Thymus (tissue), 11 donors: ENCODE results near the gene GOLGA5. TPM values are rescaled to one million over a fixed set of nuclear protein-coding genes. Genes with fewer than 3 reads are reported as not detected.
"Not testable (repeated sequence)": the region's sequence is repeated elsewhere in the genome, so short reads cannot be mapped to it uniquely, and the experiment has no call there.

ENCODE experiments used
- DNase-seq, 9 donors: peaks; one replicate each; pipeline ENCODE4 v3.0.0-alpha.2; 2013; ENCODE audit warnings: low spot score in 9 of 9, low read depth in 6 of 9, missing footprints in 1 of 9
- H3K27ac ChIP-seq, 2 donors: one replicate each; pipeline ENCODE4 v1.5.1; 2013; ENCODE audit warnings: control low read depth in 1 of 2, low read depth in 1 of 2, low read length in 1 of 2, mild to moderate bottlenecking in 1 of 2, moderate library complexity in 1 of 2
- H3K27me3 ChIP-seq, 2 donors: one replicate each; pipeline ENCODE4 v1.5.1; 2013; ENCODE audit warnings: low read length in 1 of 2; ENCODE audit not compliant: control insufficient read depth in 2 of 2, insufficient read depth in 1 of 2
- H3K36me3 ChIP-seq, 2 donors: one replicate each; pipeline ENCODE4 v1.5.1; 2013; ENCODE audit warnings: low read length in 1 of 2, mild to moderate bottlenecking in 1 of 2, moderate library complexity in 1 of 2; ENCODE audit not compliant: control insufficient read depth in 2 of 2, insufficient read depth in 2 of 2
- H3K4me1 ChIP-seq, 2 donors: one replicate each; pipeline ENCODE4 v1.5.1; 2013; ENCODE audit warnings: low read length in 2 of 2; ENCODE audit not compliant: control insufficient read depth in 2 of 2, insufficient read depth in 2 of 2
- H3K4me3 ChIP-seq, 2 donors: one replicate each; pipeline ENCODE4 v1.5.1; 2013; ENCODE audit warnings: low read length in 2 of 2, control low read depth in 1 of 2, mild to moderate bottlenecking in 1 of 2
- H3K9me3 ChIP-seq, 2 donors: one replicate each; pipeline ENCODE4 v1.5.1; 2013; ENCODE audit warnings: low read length in 1 of 2, mild to moderate bottlenecking in 1 of 2; ENCODE audit not compliant: control insufficient read depth in 2 of 2, insufficient read depth in 1 of 2
- WGBS: extraction: QIAGEN DNeasy Blood & Tissue Kit; methylation state at CpG from one replicate; pipeline ENCODE4 v1.1.7; 2013; 5-methylcytosine and 5-hydroxymethylcytosine counted together
- polyA plus RNA-seq: library from polyadenylated mRNA; stranded (reverse); fragments of 200-250 nt; gene quantifications from one replicate; pipeline ENCODE4 v1.2.3, GENCODE V29; 2013
- total RNA-seq: library from RNA; stranded (reverse); fragments of 120-200 nt; gene quantifications from one replicate; pipeline ENCODE4 v1.2.4, GENCODE V29; 2013
- donor health status: healthy.

The GOLGA5 gene
- total and polyA plus RNA-seq, 2 donors: 22.7 to 30.3 TPM

- H3K4me1 ChIP-seq: peaks cover 0 to 4% of the 10 kb centered on the region in 2 donors
- no peak overlapping the region for H3K27ac ChIP-seq
- no peaks in the 10 kb centered on the region for H3K9me3 ChIP-seq
- H3K4me3 ChIP-seq: no peak overlapping the region
- H3K27me3 ChIP-seq: no peaks in the 10 kb centered on the region
- no peaks in the 10 kb centered on the region for H3K36me3 ChIP-seq
- DNase-seq: no peak
- WGBS: 91% methylated on average over 2 of the region's 2 CpGs
These were observed 23.6 kb upstream of the GOLGA5 start for GRCh38 chr14:92770484-92770883.

DNA sequence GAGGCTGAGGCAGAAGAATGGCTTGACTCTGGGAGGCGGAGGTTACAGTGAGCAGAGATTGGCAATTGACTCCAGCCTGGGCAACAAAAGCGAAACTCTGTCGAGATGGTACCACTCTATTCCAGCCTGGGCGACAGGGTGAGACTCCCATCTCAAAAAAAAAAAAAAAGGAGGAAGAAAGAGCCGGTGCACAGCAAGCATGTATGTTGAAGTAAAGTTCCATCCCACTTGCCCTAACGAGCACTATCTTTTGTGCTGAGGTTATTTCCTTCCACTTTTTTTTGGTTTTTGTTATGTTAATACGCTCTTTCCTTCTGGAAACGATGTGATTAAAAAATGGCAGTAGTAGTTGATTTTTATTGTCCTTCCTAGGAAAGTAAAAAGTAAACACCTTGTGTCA lies 19.5 kb upstream of the GOLGA5 start:
- Histone ChIP-seq H3K36me3 (no peaks in the 10 kb centered on the region), H3K27me3 (no peaks in the 10 kb centered on the region), H3K4me3 (no peak overlapping the region), H3K4me1 (no peaks in the 10 kb centered on the region), H3K27ac (no peak overlapping the region), H3K9me3 (no peaks in the 10 kb centered on the region)
- DNase-seq: no peak
- 89% methylated on average over 8 of the region's 8 CpGs for WGBS

- H3K27ac ChIP-seq, H3K36me3 ChIP-seq, H3K9me3 ChIP-seq, H3K4me1 ChIP-seq, H3K4me3 ChIP-seq, H3K27me3 ChIP-seq: not testable (repeated sequence)
- WGBS: 15% methylated on average over 2 of the region's 2 CpGs
- DNase-seq: peak in 1 of 9 donors; percentile 31
These were observed 18.8 kb upstream of the GOLGA5 start for GRCh38 chr14:92775292-92775691.

- not testable (repeated sequence) for H3K27ac ChIP-seq, H3K4me3 ChIP-seq, H3K9me3 ChIP-seq, DNase-seq, H3K27me3 ChIP-seq, H3K36me3 ChIP-seq
- peaks cover 0 to 10% of the 10 kb centered on the region in 2 donors for H3K4me1 ChIP-seq
- WGBS: 95% methylated on average over 2 of the region's 3 CpGs
These were observed 15.1 kb upstream of the GOLGA5 start for GRCh38 chr14:92778868-92779565.

- H3K36me3 ChIP-seq: no peaks in the 10 kb centered on the region
- peak in 2 of 9 donors; percentile 15 to 56 for DNase-seq
- 83% methylated on average over 7 of the region's 7 CpGs for WGBS
- no peak overlapping the region for H3K27ac ChIP-seq
- no peaks in the 10 kb centered on the region for H3K27me3 ChIP-seq
- H3K4me1 ChIP-seq: peaks cover 0 to 10% of the 10 kb centered on the region in 2 donors
- no peak overlapping the region for H3K4me3 ChIP-seq
- H3K9me3 ChIP-seq: no peaks in the 10 kb centered on the region
These were observed 13.5 kb upstream of the GOLGA5 start for GRCh38 chr14:92780444-92781232.

GRCh38 chr14:92781350-92781749 lies 12.8 kb upstream of the GOLGA5 start:
- Histone ChIP-seq H3K36me3 (no peaks in the 10 kb centered on the region), H3K4me3 (no peak overlapping the region), H3K4me1 (peaks cover 0 to 10% of the 10 kb centered on the region in 2 donors), H3K27me3 (no peaks in the 10 kb centered on the region), H3K9me3 (no peaks in the 10 kb centered on the region), H3K27ac (no peak overlapping the region)
- 98% methylated on average over 3 of the region's 3 CpGs for WGBS
- DNase-seq: no peak

GRCh38 chr14:92783813-92784431 lies 10.2 kb upstream of the GOLGA5 start:
- Histone ChIP-seq H3K9me3 (no peaks in the 10 kb centered on the region), H3K27me3 (no peaks in the 10 kb centered on the region), H3K36me3 (no peaks in the 10 kb centered on the region), H3K4me3 (no peak overlapping the region), H3K4me1 (peaks cover 0 to 10% of the 10 kb centered on the region in 2 donors), H3K27ac (no peak overlapping the region)
- 60% methylated on average over 2 of the region's 2 CpGs for WGBS
- DNase-seq: peak in 8 of 9 donors; percentile 48 to 82 (median 60)

DNA sequence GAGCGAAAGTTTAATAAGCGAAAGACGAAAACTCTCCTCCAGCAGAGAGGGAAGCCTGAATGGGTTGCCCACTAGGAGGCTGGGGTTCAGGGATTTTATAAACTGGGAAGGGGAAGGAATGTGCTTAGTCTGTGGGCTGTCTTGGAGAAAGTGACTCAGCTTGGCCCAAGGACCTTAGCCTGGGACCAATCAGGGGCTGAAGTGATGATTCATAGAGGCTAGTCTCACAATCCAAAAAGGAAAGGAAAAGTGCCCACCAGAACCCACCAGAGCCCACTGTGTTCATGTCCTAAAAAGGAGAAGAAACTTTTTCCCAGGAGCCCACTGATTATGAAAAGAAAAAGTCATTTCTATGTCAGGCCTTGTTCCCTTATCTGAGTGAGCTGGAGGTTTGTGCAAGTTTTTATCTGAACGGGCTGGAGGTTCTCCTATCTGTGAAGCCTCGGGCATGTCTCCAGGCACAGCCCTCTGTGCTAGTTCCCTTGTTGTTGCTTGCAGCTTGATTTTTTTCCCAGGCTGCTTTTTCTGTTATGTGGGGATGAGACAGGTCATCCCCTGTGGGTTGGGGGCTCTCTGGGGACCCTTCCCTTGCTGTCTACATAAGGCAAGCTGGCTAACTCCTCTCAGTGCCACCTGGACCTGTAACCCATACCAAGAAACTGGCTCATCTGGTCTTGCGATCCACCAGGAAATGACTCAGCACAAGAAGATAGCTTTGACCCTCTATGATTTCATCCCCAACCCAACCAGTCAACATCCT lies 8.3 kb upstream of the GOLGA5 start:
- Histone ChIP-seq H3K27ac (no peak overlapping the region), H3K27me3 (no peaks in the 10 kb centered on the region), H3K36me3 (no peaks in the 10 kb centered on the region), H3K9me3 (peaks cover 0 to 3% of the 10 kb centered on the region in 2 donors), H3K4me3 (no peak overlapping the region), H3K4me1 (peaks cover 0 to 8% of the 10 kb centered on the region in 2 donors)
- WGBS: 77% methylated on average over 6 of the region's 6 CpGs
- DNase-seq: no peak
